Measurements from ENCODE around the gene NXPH4.

Gene NXPH4

DNA sequence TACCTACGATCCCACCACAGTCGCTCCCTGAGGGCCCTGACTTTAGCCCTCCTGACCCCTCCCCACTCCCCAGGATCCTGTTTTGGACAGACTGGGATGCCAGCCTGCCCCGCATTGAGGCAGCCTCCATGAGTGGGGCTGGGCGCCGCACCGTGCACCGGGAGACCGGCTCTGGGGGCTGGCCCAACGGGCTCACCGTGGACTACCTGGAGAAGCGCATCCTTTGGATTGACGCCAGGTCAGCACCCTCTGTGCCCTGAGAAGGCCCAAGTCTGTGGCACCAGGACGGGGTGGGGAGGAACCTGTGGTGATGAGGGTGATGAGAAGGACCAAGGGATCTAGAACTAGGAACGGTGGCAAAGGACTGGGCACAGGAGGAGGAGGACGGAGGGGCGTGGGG is 39.2 kb upstream of the NXPH4 start:
- in situ Hi-C loops (cut with HindIII; ENCODE audit: low pct_unique_long_range_greater_than_20kb, low sequenced_read_pairs): no loop called here
- no peak for TF ChIP-seq JUND (IDR thresholded peaks at IDR 0.05; ENCODE audit: low read depth)
- DNase-seq (ENCODE audit: low read depth in 1 of 2, low spot score in 1 of 2): no peak

DNA sequence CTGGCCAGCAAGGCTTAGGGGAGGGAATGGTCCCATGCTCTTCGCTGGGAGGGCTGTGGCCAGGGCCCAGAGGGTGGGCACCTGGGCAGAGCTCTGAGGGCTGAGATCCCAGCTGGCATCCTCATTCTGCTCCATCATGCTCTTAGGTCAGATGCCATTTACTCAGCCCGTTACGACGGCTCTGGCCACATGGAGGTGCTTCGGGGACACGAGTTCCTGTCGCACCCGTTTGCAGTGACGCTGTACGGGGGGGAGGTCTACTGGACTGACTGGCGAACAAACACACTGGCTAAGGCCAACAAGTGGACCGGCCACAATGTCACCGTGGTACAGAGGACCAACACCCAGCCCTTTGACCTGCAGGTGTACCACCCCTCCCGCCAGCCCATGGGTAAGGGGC is 38.4 kb upstream of the NXPH4 start:
- peak in 1 of 2 experiments; percentile 29 for DNase-seq (ENCODE audit: low read depth in 1 of 2, low spot score in 1 of 2)
- TF ChIP-seq JUND (IDR thresholded peaks at IDR 0.05; ENCODE audit: low read depth): no peak
- in situ Hi-C loops (cut with HindIII; ENCODE audit: low pct_unique_long_range_greater_than_20kb, low sequenced_read_pairs): no loop called here

DNA sequence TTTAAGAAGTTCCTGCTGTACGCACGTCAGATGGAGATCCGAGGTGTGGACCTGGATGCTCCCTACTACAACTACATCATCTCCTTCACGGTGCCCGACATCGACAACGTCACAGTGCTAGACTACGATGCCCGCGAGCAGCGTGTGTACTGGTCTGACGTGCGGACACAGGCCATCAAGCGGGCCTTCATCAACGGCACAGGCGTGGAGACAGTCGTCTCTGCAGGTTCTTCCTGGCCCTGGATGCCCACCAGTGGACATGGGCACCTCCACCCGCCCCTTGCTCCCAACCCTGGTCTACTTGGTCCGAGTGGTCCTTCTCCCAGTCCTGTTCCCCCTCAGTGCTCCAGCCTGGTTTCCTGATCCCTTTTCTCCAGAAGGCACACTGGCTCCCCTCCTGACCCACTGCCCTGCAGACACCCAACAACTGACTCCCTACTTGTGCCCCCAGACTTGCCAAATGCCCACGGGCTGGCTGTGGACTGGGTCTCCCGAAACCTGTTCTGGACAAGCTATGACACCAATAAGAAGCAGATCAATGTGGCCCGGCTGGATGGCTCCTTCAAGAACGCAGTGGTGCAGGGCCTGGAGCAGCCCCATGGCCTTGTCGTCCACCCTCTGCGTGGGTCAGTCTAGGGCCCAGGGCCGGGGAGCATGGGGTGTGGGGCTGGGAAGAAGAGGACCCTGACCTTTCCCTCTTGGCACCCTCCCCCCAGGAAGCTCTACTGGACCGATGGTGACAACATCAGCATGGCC is 37.1 kb upstream of the NXPH4 start:
- in situ Hi-C loops (cut with HindIII; ENCODE audit: low pct_unique_long_range_greater_than_20kb, low sequenced_read_pairs): no loop called here
- DNase-seq (ENCODE audit: low read depth in 1 of 2, low spot score in 1 of 2): no peak
- TF ChIP-seq JUND (IDR thresholded peaks at IDR 0.05; ENCODE audit: low read depth): no peak

DNA sequence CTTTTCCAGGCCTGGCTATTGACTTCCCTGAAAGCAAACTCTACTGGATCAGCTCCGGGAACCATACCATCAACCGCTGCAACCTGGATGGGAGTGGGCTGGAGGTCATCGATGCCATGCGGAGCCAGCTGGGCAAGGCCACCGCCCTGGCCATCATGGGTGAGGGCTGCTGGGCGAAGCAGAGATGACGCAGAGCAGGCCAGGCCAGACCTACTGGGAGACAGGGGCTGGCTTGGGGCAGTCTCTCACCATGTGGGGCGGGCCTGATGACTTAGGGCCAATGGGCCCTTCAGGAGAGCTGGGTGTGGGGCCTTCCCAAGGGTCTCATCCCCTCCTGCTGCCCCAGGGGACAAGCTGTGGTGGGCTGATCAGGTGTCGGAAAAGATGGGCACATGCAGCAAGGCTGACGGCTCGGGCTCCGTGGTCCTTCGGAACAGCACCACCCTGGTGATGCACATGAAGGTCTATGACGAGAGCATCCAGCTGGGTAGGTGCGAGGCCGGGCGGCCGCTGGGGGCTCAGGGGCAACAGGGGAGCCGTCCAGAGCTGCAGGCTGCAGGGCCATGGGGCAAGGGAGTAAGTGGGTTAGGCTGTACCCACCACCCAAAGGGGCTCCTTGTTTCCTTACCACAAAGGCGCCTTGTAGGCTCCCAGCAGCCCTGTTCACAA is 36.1 kb upstream of the NXPH4 start:
- in situ Hi-C loops (cut with HindIII; ENCODE audit: low pct_unique_long_range_greater_than_20kb, low sequenced_read_pairs): no loop called here
- no peak for TF ChIP-seq JUND (IDR thresholded peaks at IDR 0.05; ENCODE audit: low read depth)
- DNase-seq (ENCODE audit: low read depth in 1 of 2, low spot score in 1 of 2): no peak

DNA sequence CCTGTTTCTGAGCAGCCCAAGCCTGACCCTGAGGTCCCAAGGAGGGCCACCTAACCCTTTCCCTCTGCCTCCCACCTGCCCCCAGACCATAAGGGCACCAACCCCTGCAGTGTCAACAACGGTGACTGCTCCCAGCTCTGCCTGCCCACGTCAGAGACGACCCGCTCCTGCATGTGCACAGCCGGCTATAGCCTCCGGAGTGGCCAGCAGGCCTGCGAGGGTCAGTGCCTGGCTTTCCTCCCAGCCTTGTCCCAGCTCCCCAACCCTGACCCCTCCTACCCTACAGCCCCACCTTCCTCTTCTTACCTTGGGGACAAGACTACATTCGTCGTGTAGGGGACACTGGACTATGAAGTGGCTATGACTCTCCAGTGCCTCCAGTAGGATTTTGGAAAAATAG is 35.5 kb upstream of the NXPH4 start:
- in situ Hi-C loops (cut with HindIII; ENCODE audit: low pct_unique_long_range_greater_than_20kb, low sequenced_read_pairs): no loop called here
- DNase-seq (ENCODE audit: low read depth in 1 of 2, low spot score in 1 of 2): no peak

DNA sequence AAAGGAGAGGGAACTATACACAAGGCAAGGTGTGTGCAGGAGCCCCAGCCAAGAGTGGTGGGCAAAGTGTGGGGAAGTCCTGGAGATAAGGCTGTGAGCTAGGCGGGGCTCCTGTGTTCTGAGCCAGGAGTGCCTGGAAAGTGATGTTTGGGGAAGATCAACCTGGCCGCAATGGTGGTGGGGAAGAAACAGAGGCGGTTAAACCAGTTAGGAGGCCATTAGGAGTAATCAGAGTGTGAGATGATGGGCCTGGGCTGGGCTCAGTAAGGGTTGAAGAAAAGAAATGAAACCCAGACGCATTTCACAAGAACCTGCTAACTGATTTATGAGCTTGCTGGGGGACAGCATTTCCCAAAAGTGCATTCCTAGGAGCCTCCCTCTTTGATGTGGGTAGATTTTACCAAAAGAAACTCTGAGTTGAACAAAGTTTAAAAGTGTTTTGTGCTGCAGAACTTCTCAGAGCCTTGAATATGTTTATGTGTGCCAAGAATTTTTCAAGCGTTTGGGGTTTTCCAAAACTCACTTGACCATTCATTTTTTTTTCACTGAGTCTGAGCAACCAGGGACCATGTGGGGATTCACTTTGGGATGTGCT is 34.9 kb upstream of the NXPH4 start:
- no peak for DNase-seq (ENCODE audit: low read depth in 1 of 2, low spot score in 1 of 2)
- in situ Hi-C loops (cut with HindIII; ENCODE audit: low pct_unique_long_range_greater_than_20kb, low sequenced_read_pairs): no loop called here
- TF ChIP-seq JUND (IDR thresholded peaks at IDR 0.05; ENCODE audit: low read depth): no peak

More for the DNA sequence above, 35.5 kb upstream of the NXPH4 start:
- TF ChIP-seq JUND (IDR thresholded peaks at IDR 0.05; ENCODE audit: low read depth): no peak

DNA sequence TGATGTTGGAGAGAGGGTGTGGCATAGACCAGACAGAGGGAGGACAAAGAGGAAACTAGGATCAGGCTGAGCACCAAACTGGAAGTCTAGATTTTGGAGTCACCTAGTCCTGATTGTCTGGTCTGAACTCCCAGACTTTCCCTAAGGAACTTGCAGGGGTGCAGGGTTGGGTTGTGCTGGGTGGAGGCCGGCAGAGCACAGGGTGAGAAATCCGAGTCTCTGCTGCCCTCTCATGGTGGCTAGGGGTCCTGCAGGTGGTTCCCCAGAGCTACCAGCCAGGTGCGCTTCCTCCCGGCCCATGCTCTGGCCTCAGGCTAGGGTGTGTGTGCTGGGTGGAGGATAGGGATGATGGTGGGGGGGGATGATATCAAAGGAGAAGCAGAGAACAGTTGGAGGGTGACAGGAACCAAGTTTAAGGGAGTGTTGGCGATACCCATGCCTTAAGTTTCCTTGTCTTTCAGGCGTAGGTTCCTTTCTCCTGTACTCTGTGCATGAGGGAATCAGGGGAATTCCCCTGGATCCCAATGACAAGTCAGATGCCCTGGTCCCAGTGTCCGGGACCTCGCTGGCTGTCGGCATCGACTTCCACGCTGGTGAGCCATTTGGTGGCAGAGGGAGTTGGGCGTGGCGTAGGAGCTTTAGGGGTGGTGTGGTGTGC is 33.5 kb upstream of the NXPH4 start:
- in situ Hi-C loops (cut with HindIII; ENCODE audit: low pct_unique_long_range_greater_than_20kb, low sequenced_read_pairs): no loop called here
- peak; percentile 82 to 99 for DNase-seq (ENCODE audit: low read depth in 1 of 2, low spot score in 1 of 2)
- TF ChIP-seq JUND (IDR thresholded peaks at IDR 0.05; ENCODE audit: low read depth): no peak

DNA sequence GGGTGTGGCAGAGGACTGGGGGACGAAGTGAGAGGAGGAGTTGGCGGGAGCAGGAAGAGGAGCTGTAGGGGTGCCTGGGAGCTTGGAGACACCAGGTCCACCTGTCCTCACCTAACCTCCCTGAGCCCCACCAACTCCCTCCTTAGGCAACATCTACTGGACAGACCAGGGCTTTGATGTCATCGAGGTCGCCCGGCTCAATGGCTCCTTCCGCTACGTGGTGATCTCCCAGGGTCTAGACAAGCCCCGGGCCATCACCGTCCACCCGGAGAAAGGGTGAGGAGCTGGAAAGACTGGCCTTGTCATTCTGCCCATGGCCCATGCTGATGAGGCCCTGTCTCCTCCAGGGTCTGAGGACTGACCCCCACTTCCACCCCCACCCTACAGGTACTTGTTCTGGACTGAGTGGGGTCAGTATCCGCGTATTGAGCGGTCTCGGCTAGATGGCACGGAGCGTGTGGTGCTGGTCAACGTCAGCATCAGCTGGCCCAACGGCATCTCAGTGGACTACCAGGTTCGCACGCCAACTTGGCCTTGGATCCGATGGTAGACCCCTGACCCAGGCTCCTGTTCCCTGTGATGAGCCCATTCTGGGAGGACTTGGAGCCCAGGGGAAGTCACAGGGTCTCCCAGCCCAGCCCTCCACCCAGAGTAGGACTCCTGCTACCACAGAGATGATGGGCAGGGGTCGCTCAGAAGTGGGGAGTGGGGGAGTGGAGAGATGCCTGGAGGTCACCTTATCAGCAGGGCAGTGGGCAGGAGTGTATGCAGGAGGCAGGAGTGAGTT is 32.5 kb upstream of the NXPH4 start:
- no peak for DNase-seq (ENCODE audit: low read depth in 1 of 2, low spot score in 1 of 2)
- in situ Hi-C loops (cut with HindIII; ENCODE audit: low pct_unique_long_range_greater_than_20kb, low sequenced_read_pairs): no loop called here
- TF ChIP-seq JUND (IDR thresholded peaks at IDR 0.05; ENCODE audit: low read depth): no peak

DNA sequence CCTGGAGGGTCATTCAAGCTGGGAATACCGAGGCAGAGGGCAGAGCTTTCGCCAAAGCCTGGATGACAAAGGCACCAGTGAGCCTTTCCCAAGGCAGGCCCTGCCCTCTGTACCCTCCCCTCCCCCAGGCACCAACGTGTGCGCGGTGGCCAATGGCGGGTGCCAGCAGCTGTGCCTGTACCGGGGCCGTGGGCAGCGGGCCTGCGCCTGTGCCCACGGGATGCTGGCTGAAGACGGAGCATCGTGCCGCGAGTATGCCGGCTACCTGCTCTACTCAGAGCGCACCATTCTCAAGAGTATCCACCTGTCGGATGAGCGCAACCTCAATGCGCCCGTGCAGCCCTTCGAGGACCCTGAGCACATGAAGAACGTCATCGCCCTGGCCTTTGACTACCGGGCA is 31.2 kb upstream of the NXPH4 start:
- DNase-seq (ENCODE audit: low read depth in 1 of 2, low spot score in 1 of 2): no peak
- no peak for TF ChIP-seq JUND (IDR thresholded peaks at IDR 0.05; ENCODE audit: low read depth)
- in situ Hi-C loops (cut with HindIII; ENCODE audit: low pct_unique_long_range_greater_than_20kb, low sequenced_read_pairs): no loop called here

DNA sequence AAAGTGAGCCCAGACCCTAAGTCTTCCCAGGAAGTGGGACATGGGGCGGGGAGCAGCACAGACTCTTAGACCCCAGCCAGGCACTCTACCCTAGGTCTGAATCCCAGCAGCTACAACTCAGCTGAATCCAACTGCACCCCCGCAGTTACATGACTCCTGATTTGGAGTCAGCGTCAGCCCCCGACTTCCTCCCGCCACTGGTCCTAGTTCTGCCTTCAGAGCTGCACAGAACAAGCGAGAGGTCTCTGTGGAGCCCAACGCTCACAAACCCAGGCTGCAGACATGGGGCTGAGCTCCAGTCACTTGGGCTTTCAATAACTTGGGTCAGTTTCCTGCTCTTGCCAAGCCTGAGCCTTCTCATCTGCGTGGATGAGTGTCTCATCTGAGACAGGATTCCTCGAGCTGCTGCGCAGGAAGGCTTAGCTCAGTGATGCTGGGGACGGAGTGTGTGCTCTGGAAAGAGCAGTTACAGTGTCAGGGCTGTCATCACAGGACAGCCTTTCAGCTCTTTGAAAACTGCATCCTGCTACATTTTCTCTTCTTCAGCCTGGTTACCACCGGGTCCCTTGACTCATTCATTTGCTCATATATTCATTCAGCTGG is 30.6 kb upstream of the NXPH4 start:
- in situ Hi-C loops (cut with HindIII; ENCODE audit: low pct_unique_long_range_greater_than_20kb, low sequenced_read_pairs): no loop called here
- no peak for DNase-seq (ENCODE audit: low read depth in 1 of 2, low spot score in 1 of 2)
- no peak for TF ChIP-seq JUND (IDR thresholded peaks at IDR 0.05; ENCODE audit: low read depth)

DNA sequence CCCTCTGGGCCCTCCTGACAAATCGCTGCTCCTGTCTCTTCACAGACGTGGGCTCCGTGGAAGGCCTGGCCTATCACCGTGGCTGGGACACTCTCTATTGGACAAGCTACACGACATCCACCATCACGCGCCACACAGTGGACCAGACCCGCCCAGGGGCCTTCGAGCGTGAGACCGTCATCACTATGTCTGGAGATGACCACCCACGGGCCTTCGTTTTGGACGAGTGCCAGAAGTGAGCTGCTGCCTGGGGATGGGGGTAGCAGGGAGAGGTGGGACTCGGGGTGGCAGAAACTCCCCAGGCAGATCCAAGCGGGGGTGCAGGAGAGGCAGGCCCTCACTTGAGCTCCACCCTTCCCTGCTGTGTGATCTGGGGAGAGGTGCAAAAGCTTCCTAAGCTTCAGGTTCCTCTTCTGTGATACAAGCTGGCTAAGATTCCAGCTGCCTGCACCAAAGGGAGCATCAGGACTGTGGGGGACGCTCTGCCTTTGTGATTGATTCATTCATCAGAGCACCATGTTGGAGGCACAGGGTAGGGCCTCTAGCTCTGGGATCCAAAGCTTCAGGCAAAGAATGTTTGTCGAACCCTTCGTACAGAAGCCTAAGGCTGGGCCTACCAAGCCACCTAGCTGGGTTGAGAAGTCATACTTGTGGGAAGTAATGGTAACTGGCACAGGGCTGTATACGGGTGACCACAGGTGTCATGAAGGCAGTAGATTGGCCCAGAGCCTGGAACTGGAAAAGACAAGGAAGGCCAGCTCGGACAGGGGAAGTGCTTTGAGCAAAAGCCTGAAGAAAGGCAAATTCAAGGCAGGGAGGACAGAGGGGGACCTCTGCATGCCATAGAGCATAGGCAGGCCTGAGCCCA is 29.1 kb upstream of the NXPH4 start:
- in situ Hi-C loops (cut with HindIII; ENCODE audit: low pct_unique_long_range_greater_than_20kb, low sequenced_read_pairs): no loop called here
- DNase-seq (ENCODE audit: low read depth in 1 of 2, low spot score in 1 of 2): no peak
- no peak for TF ChIP-seq JUND (IDR thresholded peaks at IDR 0.05; ENCODE audit: low read depth)
